B cell (primary cell): Measurements from ENCODE around the gene TBC1D22A. TPM values are rescaled to one million over a fixed set of nuclear protein-coding genes. Genes with fewer than 3 reads are reported as not detected.

Source experiments
- ATAC-seq: fragments of 200-7000 bp; cut with Tn5 transposase; one replicate; pipeline ENCODE4 v1.10.0; 2021; ENCODE audit warnings: low read depth, mild to moderate bottlenecking, moderate number of reproducible peaks, moderate library complexity
- CTCF ChIA-PET: fragments of 350-600 bp; sonication (Branson Sonifier 250); formaldehyde crosslinking; loops from one replicate; lab custom pipeline; 2021; ENCODE audit warnings: antibody characterized with exemption, inconsistent platforms; lab: Charles Lee
- POLR2A ChIA-PET: fragments of 350-600 bp; sonication (Branson Sonifier 250); formaldehyde crosslinking; loops from one replicate; lab custom pipeline; 2021; ENCODE audit warnings: antibody characterized with exemption; lab: Charles Lee
- DNase-seq: peaks from one replicate; pipeline ENCODE4 v3.0.0; 2013
- H2AFZ ChIP-seq: 2 replicates; pipeline ENCODE4 v1.6.1; 2012; ENCODE audit warnings: mild to moderate bottlenecking, low read depth, low read length; ENCODE audit not compliant: insufficient read depth, poor library complexity, severe bottlenecking
- H3K27ac ChIP-seq, 2 donors: 1 replicate in 1 of 2; 2 replicates in 1 of 2; pipeline ENCODE4 v1.5.1; 2012 to 2013; ENCODE audit warnings: low read length in 2 of 2, mild to moderate bottlenecking in 2 of 2, moderate library complexity in 1 of 2
- H3K27me3 ChIP-seq, 4 experiments: fragments of 200-600 bp in 1 of 4; sonication (generic) in 1 of 4; replicated peaks in 1 of 4; 1 replicate in 2 of 4; 2 replicates in 2 of 4; pipeline versions ENCODE4 v1.6.1 to v1.7.0; 2013 to 2016; ENCODE audit warnings: low read length in 3 of 4, mild to moderate bottlenecking in 2 of 4, mixed read lengths in 1 of 4, moderate library complexity in 1 of 4; ENCODE audit not compliant: insufficient read depth in 4 of 4, control insufficient read depth in 3 of 4; ENCODE audit errors: control extremely low read depth in 1 of 4
- H3K36me3 ChIP-seq, 2 experiments: replicated peaks in 1 of 2; 1 replicate in 1 of 2; 2 replicates in 1 of 2; pipeline versions ENCODE4 v1.6.1 to v1.7.1; 2013; ENCODE audit warnings: low read length in 1 of 2; ENCODE audit not compliant: insufficient read depth in 2 of 2, control insufficient read depth in 1 of 2; ENCODE audit errors: control extremely low read depth in 1 of 2, extremely low read depth in 1 of 2
- H3K4me1 ChIP-seq, 2 donors: fragments of 200-600 bp in 1 of 2; sonication (generic) in 1 of 2; 1 replicate in 1 of 2; 2 replicates in 1 of 2; pipeline versions ENCODE4 v1.5.1 to v1.6.1; 2013 to 2017; ENCODE audit warnings: low read length in 2 of 2; ENCODE audit not compliant: control insufficient read depth in 2 of 2, insufficient read depth in 2 of 2
- H3K4me2 ChIP-seq: replicated peaks from 2 replicates; pipeline ENCODE3; 2012; ENCODE audit warnings: mild to moderate bottlenecking, low read depth, low read length; ENCODE audit not compliant: poor library complexity, severe bottlenecking
- H3K4me3 ChIP-seq, 5 experiments: fragments of 200-600 bp in 1 of 5; sonication (generic) in 1 of 5; 1 replicate in 3 of 5; 2 replicates in 2 of 5; pipeline versions ENCODE4 v1.5.1 to v1.7.0; 2011 to 2016; ENCODE audit warnings: low read length in 4 of 5, mild to moderate bottlenecking in 4 of 5, low read depth in 2 of 5, control low read depth in 1 of 5, moderate library complexity in 1 of 5; ENCODE audit not compliant: insufficient read depth in 1 of 5; ENCODE audit errors: control extremely low read depth in 1 of 5, extremely low read depth in 1 of 5
- H3K79me2 ChIP-seq: fragments of 200-600 bp; sonication (generic); one replicate; pipeline ENCODE4 v1.6.0; 2016; ENCODE audit warnings: low read length; ENCODE audit not compliant: control insufficient read depth, insufficient read depth
- H3K9ac ChIP-seq: fragments of 200-600 bp; sonication (generic); 2 replicates; pipeline ENCODE4 v1.6.1; 2017; ENCODE audit warnings: mild to moderate bottlenecking, low read length, moderate library complexity
- H3K9me3 ChIP-seq, 3 donors: one replicate each; pipeline versions ENCODE4 v1.6.1 to v1.7.1; 2013; ENCODE audit warnings: low read length in 2 of 3; ENCODE audit not compliant: control insufficient read depth in 2 of 3, insufficient read depth in 1 of 3; ENCODE audit errors: control extremely low read depth in 1 of 3
- H4K20me1 ChIP-seq: 2 replicates; pipeline ENCODE4 v1.6.0; 2012; ENCODE audit warnings: mild to moderate bottlenecking, low read length; ENCODE audit not compliant: insufficient read depth, control insufficient read depth, poor library complexity, severe bottlenecking
- H3K27ac Mint-ChIP-seq: one replicate; pipeline ENCODE4 v1.8.0; 2021; ENCODE audit warnings: mixed read lengths
- H3K27me3 Mint-ChIP-seq: one replicate; pipeline ENCODE4 v1.8.0; 2021; ENCODE audit warnings: mixed read lengths
- H3K4me1 Mint-ChIP-seq: one replicate; pipeline ENCODE4 v1.8.0; 2021; ENCODE audit warnings: mixed read lengths
- H3K4me3 Mint-ChIP-seq: one replicate; pipeline ENCODE4 v1.8.0; 2021; ENCODE audit warnings: mixed read lengths
- H3K9me3 Mint-ChIP-seq: one replicate; pipeline ENCODE4 v1.8.0; 2022; ENCODE audit warnings: mixed read lengths; ENCODE audit not compliant: insufficient read depth
- EZH2 ChIP-seq: IDR thresholded peaks from 2 replicates; pipeline ENCODE4 v1.6.1; 2012; ENCODE audit warnings: borderline replicate concordance, low read depth, mild to moderate bottlenecking, moderate library complexity, low read length; ENCODE audit not compliant: insufficient read depth, poor library complexity, severe bottlenecking
- WGBS: methylation state at CpG from one replicate; pipeline ENCODE4 v1.1.5; 2013; ENCODE audit warnings: missing lambda C conversion rate; ENCODE audit not compliant: insufficient coverage; 5-methylcytosine and 5-hydroxymethylcytosine counted together
- intact Hi-C: fragments of 100-400 bp; cut with micrococcal nuclease; formaldehyde crosslinking; loops from one replicate; pipeline ENCODE4 v1.10.0; 2022
- polyA plus RNA-seq: library from polyadenylated mRNA; depleted of rRNA; stranded (reverse); fragments of >200 nt; gene quantifications from 2 replicates; pipeline ENCODE4 v1.2.3, GENCODE V29; 2012
- total RNA-seq, 2 donors: library from RNA; stranded (reverse); fragments of 120-200 nt in 1 of 2; gene quantifications; 1 replicate in 1 of 2; 2 replicates in 1 of 2; pipeline versions ENCODE4 v1.2.3 to v1.2.4, GENCODE V29; 2013 to 2022
- TF ChIP-seq, protein P1 (sequence below): fragments of 200-600 bp; IDR thresholded peaks from one replicate; pipeline ENCODE4 v1.8.0; 2022; ENCODE audit warnings: antibody characterized with exemption, mild to moderate bottlenecking

Gene TBC1D22A
- total and polyA plus RNA-seq, 2 donors (not counting 1 experiment from before 2014, with no cell fraction given), result 73.8 to 128 TPM

DNA sequence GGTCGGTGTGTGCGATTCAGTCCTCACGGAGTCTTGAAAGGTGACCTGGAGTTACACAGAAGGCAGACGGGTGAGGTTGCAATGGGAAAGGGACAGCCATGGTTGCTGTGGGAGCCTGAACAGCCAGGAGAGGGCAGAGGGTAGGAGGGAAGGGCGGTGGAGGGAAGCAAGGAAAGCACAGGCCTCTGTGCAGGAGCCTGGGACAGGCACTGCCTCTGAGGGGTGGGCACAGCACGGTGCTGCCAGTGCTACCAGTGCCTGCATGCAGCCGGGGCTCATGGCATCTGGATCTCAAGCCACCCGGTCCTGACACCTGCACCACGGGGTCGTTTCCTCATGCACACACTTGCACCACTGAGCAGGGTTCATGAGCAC lies 401.0 kb downstream of the TBC1D22A start:
- H2AFZ ChIP-seq, result no peak overlapping the region
- H3K36me3 ChIP-seq, result peaks cover 6 to 41% of the 10 kb centered on the region in 2 experiments
- WGBS, result 84% methylated on average over 10 of the region's 10 CpGs
- peaks cover 87% of the 10 kb centered on the region for H4K20me1 ChIP-seq
- intact Hi-C loops, result no loop called here
- no peak overlapping the region for H3K27ac ChIP-seq
- peaks cover 5% of the 10 kb centered on the region for H3K79me2 ChIP-seq
- H3K4me3 ChIP-seq, result no peak overlapping the region
- H3K9ac ChIP-seq, result no peak overlapping the region
- no peak overlapping the region for H3K4me2 ChIP-seq
- DNase-seq (no peak), ATAC-seq (no peak)
- ChIA-PET POLR2A (no interaction called here), CTCF (no interaction called here)
- no peaks in the 10 kb centered on the region for H3K9me3 ChIP-seq
- TF ChIP-seq, protein P1, sequence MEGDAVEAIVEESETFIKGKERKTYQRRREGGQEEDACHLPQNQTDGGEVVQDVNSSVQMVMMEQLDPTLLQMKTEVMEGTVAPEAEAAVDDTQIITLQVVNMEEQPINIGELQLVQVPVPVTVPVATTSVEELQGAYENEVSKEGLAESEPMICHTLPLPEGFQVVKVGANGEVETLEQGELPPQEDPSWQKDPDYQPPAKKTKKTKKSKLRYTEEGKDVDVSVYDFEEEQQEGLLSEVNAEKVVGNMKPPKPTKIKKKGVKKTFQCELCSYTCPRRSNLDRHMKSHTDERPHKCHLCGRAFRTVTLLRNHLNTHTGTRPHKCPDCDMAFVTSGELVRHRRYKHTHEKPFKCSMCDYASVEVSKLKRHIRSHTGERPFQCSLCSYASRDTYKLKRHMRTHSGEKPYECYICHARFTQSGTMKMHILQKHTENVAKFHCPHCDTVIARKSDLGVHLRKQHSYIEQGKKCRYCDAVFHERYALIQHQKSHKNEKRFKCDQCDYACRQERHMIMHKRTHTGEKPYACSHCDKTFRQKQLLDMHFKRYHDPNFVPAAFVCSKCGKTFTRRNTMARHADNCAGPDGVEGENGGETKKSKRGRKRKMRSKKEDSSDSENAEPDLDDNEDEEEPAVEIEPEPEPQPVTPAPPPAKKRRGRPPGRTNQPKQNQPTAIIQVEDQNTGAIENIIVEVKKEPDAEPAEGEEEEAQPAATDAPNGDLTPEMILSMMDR, result no peak
- no peak for TF ChIP-seq EZH2
- no peak overlapping the region for H3K27ac Mint-ChIP-seq
- no peaks in the 10 kb centered on the region for H3K4me1 ChIP-seq
- peaks cover 15% of the 10 kb centered on the region for H3K4me1 Mint-ChIP-seq
- H3K4me3 Mint-ChIP-seq, result no peak overlapping the region
- H3K27me3 Mint-ChIP-seq, result no peaks in the 10 kb centered on the region
- H3K27me3 ChIP-seq, result no peaks in the 10 kb centered on the region
- no peaks in the 10 kb centered on the region for H3K9me3 Mint-ChIP-seq

DNA sequence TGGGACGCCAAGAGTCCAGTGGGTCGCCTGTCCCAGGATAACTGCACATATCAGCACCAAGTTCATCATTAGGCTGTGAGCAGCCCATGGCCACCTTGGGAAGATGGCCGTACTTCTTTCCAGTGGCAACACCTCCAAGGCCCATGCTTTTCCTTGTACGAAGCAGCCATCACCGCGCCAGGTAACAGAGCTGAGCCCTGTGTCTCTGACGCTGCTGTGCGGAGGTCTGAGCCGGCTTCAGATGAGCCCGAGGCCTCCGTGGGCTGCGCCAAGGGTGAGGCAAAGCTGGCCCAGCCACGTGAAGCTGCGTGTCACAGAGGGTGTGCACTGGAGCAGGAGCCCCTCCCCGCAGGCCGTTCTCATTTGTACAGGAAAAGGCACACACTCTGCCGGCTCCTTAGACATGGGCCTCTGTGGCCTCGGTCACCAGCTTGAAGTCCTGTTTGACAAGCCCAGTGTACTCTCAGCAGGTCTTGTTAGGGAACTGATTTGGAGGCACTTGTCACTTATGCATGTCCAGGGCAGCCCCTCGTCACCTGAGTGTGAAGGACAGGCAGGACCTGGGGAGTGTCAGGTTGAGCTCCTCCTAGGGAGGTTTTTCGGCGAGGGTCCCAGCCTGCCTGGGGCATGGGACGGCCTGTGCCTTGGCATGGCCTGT lies 401.5 kb downstream of the TBC1D22A start:
- DNase-seq (no peak), ATAC-seq (no peak)
- no peaks in the 10 kb centered on the region for H3K27me3 ChIP-seq
- no peaks in the 10 kb centered on the region for H3K4me1 ChIP-seq
- ChIA-PET POLR2A (no interaction called here), CTCF (no interaction called here)
- H3K9me3 ChIP-seq, result no peaks in the 10 kb centered on the region
- H3K9me3 Mint-ChIP-seq, result no peaks in the 10 kb centered on the region
- H3K4me3 Mint-ChIP-seq, result no peak overlapping the region
- H4K20me1 ChIP-seq, result peaks cover 81% of the 10 kb centered on the region
- no peak overlapping the region for H3K9ac ChIP-seq
- H3K27ac ChIP-seq, result no peak overlapping the region
- peaks cover 6 to 41% of the 10 kb centered on the region in 2 experiments for H3K36me3 ChIP-seq
- intact Hi-C loops, result no loop called here
- TF ChIP-seq, protein P1, result no peak
- TF ChIP-seq EZH2, result no peak
- H3K4me1 Mint-ChIP-seq, result peaks cover 15% of the 10 kb centered on the region
- H2AFZ ChIP-seq, result no peak overlapping the region
- H3K27me3 Mint-ChIP-seq, result no peaks in the 10 kb centered on the region
- peaks cover 5% of the 10 kb centered on the region for H3K79me2 ChIP-seq
- no peak overlapping the region for H3K4me2 ChIP-seq
- no peak overlapping the region for H3K27ac Mint-ChIP-seq
- no peak overlapping the region for H3K4me3 ChIP-seq
- 93% methylated on average over 22 of the region's 22 CpGs for WGBS
